ENCODE data around the gene GATAD1. TPM values are rescaled to one million over a fixed set of nuclear protein-coding genes. Genes with fewer than 3 reads are reported as not detected.
"Not testable (repeated sequence)": the region's sequence is repeated elsewhere in the genome, so short reads cannot be mapped to it uniquely, and the experiment has no call there.

GATAD1 gene
- total and polyA plus RNA-seq, 2 of the 13 experiments (the other 11 are each of a cell fraction or from before 2014, with no cell fraction given), result 20.6 to 42.1 TPM

- CTCF ChIA-PET (ENCODE audit: low intra/inter-chr PET ratio, low total read pairs); H3K27me3 ChIP-seq (ENCODE audit: control insufficient read depth in 1 of 2, insufficient read depth in 2 of 2, low read length in 2 of 2); in situ Hi-C loops (cut with HindIII; ENCODE audit: extremely low pct_ligation_motif_present, low pct_unique_long_range_greater_than_20kb); intact Hi-C loops (cut with micrococcal nuclease; ENCODE audit: unreplicated experiment); BruUV-seq (replicated peaks); H3K4me1 ChIP-seq (ENCODE audit: insufficient read depth, low read length); H3K4me2 ChIP-seq (ENCODE audit: low read depth, low read length); H4K20me1 ChIP-seq (ENCODE audit: insufficient read depth, low read length); FAIRE-seq; DNase-seq (ENCODE audit: low spot score); H2AFZ ChIP-seq (ENCODE audit: low read length); H3K9me3 ChIP-seq (ENCODE audit: low read length); ATAC-seq; POLR2A ChIA-PET; H3K27ac ChIP-seq (ENCODE audit: extremely low read length, insufficient read depth, low read length); H3K79me2 ChIP-seq (ENCODE audit: insufficient read depth, low read length); H3K9ac ChIP-seq (ENCODE audit: insufficient read depth, low read depth, low read length); H3K4me3 ChIP-seq (replicated peaks in 1 of 3; ENCODE audit: insufficient read depth in 1 of 3, low read depth in 2 of 3, low read length in 3 of 3): not testable (repeated sequence)
- 89% methylated on average over 6 of the region's 6 CpGs for WGBS (ENCODE audit: low lambda C conversion rate)
- peaks cover 4 to 14% of the 10 kb centered on the region in 2 experiments; a peak in 4 of 5 replicates for H3K36me3 ChIP-seq (replicated peaks in 1 of 2; ENCODE audit: control insufficient read depth in 1 of 2, insufficient read depth in 2 of 2, low read length in 2 of 2)
These were observed 36.9 kb downstream of the GATAD1 start for GRCh38 chr7:92484226-92484625.

GRCh38 chr7:92485267-92485892 lies 38.1 kb downstream of the GATAD1 start:
- TF ChIP-seq HOXA7 (CRISPR knock-in tag; IDR thresholded peaks at IDR 0.05) (no peak), KLF6 (CRISPR knock-in tag; IDR thresholded peaks at IDR 0.05) (no peak), E2F1 (CRISPR knock-in tag; IDR thresholded peaks at IDR 0.05) (no peak), JUNB (CRISPR knock-in tag; IDR thresholded peaks at IDR 0.05; ENCODE audit: borderline replicate concordance) (no peak), ATM (IDR thresholded peaks at IDR 0.05; ENCODE audit: borderline replicate concordance) (no peak), ZNF580 (CRISPR knock-in tag; IDR thresholded peaks at IDR 0.05; ENCODE audit: borderline replicate concordance, low read depth) (no peak), SALL1 (CRISPR knock-in tag; IDR thresholded peaks at IDR 0.05) (no peak), KDM5A (IDR thresholded peaks at IDR 0.05; ENCODE audit: borderline replicate concordance, low read length) (no peak), MYNN (CRISPR knock-in tag; IDR thresholded peaks at IDR 0.05; ENCODE audit: low read depth) (no peak), ZNF616 (CRISPR knock-in tag; IDR thresholded peaks at IDR 0.05; ENCODE audit: low read depth) (no peak), CREB3 (CRISPR knock-in tag; IDR thresholded peaks at IDR 0.05) (no peak)
- DNase-seq (ENCODE audit: low spot score), result no peak
- in situ Hi-C loops (cut with HindIII; ENCODE audit: extremely low pct_ligation_motif_present, low pct_unique_long_range_greater_than_20kb), result no loop called here
- H3K79me2 ChIP-seq (ENCODE audit: insufficient read depth, low read length), result no peaks in the 10 kb centered on the region
- no peak overlapping the region for H3K4me2 ChIP-seq (ENCODE audit: low read depth, low read length)
- no peak overlapping the region for H2AFZ ChIP-seq (ENCODE audit: low read length)
- no peaks in the 10 kb centered on the region for H3K9me3 ChIP-seq (ENCODE audit: low read length)
- FAIRE-seq, result no peak
- peaks cover 4 to 14% of the 10 kb centered on the region in 2 experiments; a peak in 4 of 5 replicates for H3K36me3 ChIP-seq (replicated peaks in 1 of 2; ENCODE audit: control insufficient read depth in 1 of 2, insufficient read depth in 2 of 2, low read length in 2 of 2)
- WGBS (ENCODE audit: low lambda C conversion rate), result 93% methylated on average over 2 of the region's 2 CpGs
- intact Hi-C loops (cut with micrococcal nuclease; ENCODE audit: unreplicated experiment), result no loop called here
- no peaks in the 10 kb centered on the region for H4K20me1 ChIP-seq (ENCODE audit: insufficient read depth, low read length)
- no peak for ATAC-seq
- no peak overlapping the region for H3K4me3 ChIP-seq (replicated peaks in 1 of 3; ENCODE audit: insufficient read depth in 1 of 3, low read depth in 2 of 3, low read length in 3 of 3)
- H3K4me1 ChIP-seq (ENCODE audit: insufficient read depth, low read length), result no peaks in the 10 kb centered on the region
- BruUV-seq (replicated peaks), result no TSS peak
- ChIA-PET POLR2A (no interaction called here), CTCF (ENCODE audit: low intra/inter-chr PET ratio, low total read pairs) (no interaction called here)
- no peak overlapping the region for H3K9ac ChIP-seq (ENCODE audit: insufficient read depth, low read depth, low read length)
- H3K27me3 ChIP-seq (ENCODE audit: control insufficient read depth in 1 of 2, insufficient read depth in 2 of 2, low read length in 2 of 2), result no peaks in the 10 kb centered on the region
- no peak overlapping the region for H3K27ac ChIP-seq (ENCODE audit: extremely low read length, insufficient read depth, low read length)
